ENCODE results near the gene NXNL1. TPM values are rescaled to one million over a fixed set of nuclear protein-coding genes. Genes with fewer than 3 reads are reported as not detected.
"Not testable (repeated sequence)": the region's sequence is repeated elsewhere in the genome, so short reads cannot be mapped to it uniquely, and the experiment has no call there.

The NXNL1 gene
- total and polyA plus RNA-seq, 2 donors: not detected

- Histone ChIP-seq H3K4me1 (ENCODE audit: control insufficient read depth in 2 of 2, insufficient read depth in 2 of 2, low read length in 2 of 2) (peaks cover 0 to 48% of the 10 kb centered on the region in 2 donors), H3K9me3 (ENCODE audit: control insufficient read depth in 2 of 2, insufficient read depth in 1 of 2, low read length in 1 of 2) (no peaks in the 10 kb centered on the region), H3K4me3 (ENCODE audit: low read length in 2 of 2) (no peak overlapping the region), H3K36me3 (ENCODE audit: control insufficient read depth in 2 of 2, insufficient read depth in 2 of 2, low read length in 1 of 2) (peaks cover 4 to 6% of the 10 kb centered on the region in 2 donors), H3K27me3 (ENCODE audit: control insufficient read depth in 2 of 2, insufficient read depth in 1 of 2, low read length in 1 of 2) (no peaks in the 10 kb centered on the region), H3K27ac (ENCODE audit: low read depth in 1 of 2, low read length in 1 of 2) (peak overlapping the region in 1 of 2 donors; percentile 27)
- peak in 3 of 9 donors; percentile 33 to 61 (median 44) for DNase-seq (ENCODE audit: low read depth in 6 of 9, low spot score in 9 of 9)
- WGBS: 53% methylated on average over 21 of the region's 21 CpGs
Measured at GRCh38 chr19:17499648-17500446, 39.1 kb upstream of the NXNL1 start.

GRCh38 chr19:17499025-17499424 is 38.3 kb upstream of the NXNL1 start:
- not testable (repeated sequence) for H3K27me3 ChIP-seq (ENCODE audit: control insufficient read depth in 2 of 2, insufficient read depth in 1 of 2, low read length in 1 of 2); DNase-seq (ENCODE audit: low read depth in 6 of 9, low spot score in 9 of 9); H3K36me3 ChIP-seq (ENCODE audit: control insufficient read depth in 2 of 2, insufficient read depth in 2 of 2, low read length in 1 of 2); H3K9me3 ChIP-seq (ENCODE audit: control insufficient read depth in 2 of 2, insufficient read depth in 1 of 2, low read length in 1 of 2); H3K4me3 ChIP-seq (ENCODE audit: low read length in 2 of 2)
- WGBS: 86% methylated on average over 12 of the region's 12 CpGs
- peak overlapping the region in 1 of 2 donors; percentile 53 for H3K27ac ChIP-seq (ENCODE audit: low read depth in 1 of 2, low read length in 1 of 2)
- peaks cover 0 to 48% of the 10 kb centered on the region in 2 donors for H3K4me1 ChIP-seq (ENCODE audit: control insufficient read depth in 2 of 2, insufficient read depth in 2 of 2, low read length in 2 of 2)

DNA sequence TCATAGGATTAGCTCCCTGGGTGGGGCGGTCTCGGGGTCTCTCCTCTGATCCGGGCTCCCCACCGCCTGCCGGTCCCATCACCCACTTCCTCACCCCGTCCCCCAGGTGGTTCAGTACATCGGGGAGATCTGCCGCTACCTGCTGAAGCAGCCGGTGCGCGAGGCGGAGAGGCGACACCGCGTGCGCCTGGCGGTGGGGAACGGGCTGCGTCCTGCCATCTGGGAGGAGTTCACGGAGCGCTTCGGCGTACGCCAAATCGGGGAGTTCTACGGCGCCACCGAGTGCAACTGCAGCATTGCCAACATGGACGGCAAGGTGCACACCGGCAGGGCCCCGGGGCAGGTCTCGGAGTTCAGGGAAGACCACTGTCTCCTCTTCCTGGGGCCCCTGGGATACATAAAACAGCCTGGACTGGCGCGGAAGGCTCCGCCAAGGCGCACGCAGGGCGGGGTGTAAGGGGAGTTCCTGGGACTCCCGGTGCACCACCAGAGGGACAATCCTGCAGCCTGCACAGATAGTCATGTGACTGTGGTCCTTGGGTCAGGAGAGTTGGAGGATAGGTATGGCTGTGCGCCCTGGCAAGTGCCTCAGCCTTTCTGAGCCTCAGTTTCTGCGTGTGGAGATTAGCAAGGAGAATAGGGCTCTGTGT is 36.5 kb upstream of the NXNL1 start:
- Histone ChIP-seq H3K4me3 (ENCODE audit: low read length in 2 of 2) (no peak overlapping the region), H3K4me1 (ENCODE audit: control insufficient read depth in 2 of 2, insufficient read depth in 2 of 2, low read length in 2 of 2) (peaks cover 0 to 48% of the 10 kb centered on the region in 2 donors), H3K9me3 (ENCODE audit: control insufficient read depth in 2 of 2, insufficient read depth in 1 of 2, low read length in 1 of 2) (no peaks in the 10 kb centered on the region), H3K27ac (ENCODE audit: low read depth in 1 of 2, low read length in 1 of 2) (no peak overlapping the region), H3K27me3 (ENCODE audit: control insufficient read depth in 2 of 2, insufficient read depth in 1 of 2, low read length in 1 of 2) (no peaks in the 10 kb centered on the region), H3K36me3 (ENCODE audit: control insufficient read depth in 2 of 2, insufficient read depth in 2 of 2, low read length in 1 of 2) (peaks cover 4 to 6% of the 10 kb centered on the region in 2 donors)
- WGBS: 95% methylated on average over 41 of the region's 41 CpGs
- DNase-seq (ENCODE audit: low read depth in 6 of 9, low spot score in 9 of 9): no peak

- WGBS: 22% methylated on average over 14 of the region's 14 CpGs
- Histone ChIP-seq H3K27ac (ENCODE audit: low read depth in 1 of 2, low read length in 1 of 2) (no peak overlapping the region), H3K36me3 (ENCODE audit: control insufficient read depth in 2 of 2, insufficient read depth in 2 of 2, low read length in 1 of 2) (peaks cover 4 to 6% of the 10 kb centered on the region in 2 donors), H3K9me3 (ENCODE audit: control insufficient read depth in 2 of 2, insufficient read depth in 1 of 2, low read length in 1 of 2) (no peaks in the 10 kb centered on the region), H3K4me1 (ENCODE audit: control insufficient read depth in 2 of 2, insufficient read depth in 2 of 2, low read length in 2 of 2) (peaks cover 0 to 48% of the 10 kb centered on the region in 2 donors), H3K27me3 (ENCODE audit: control insufficient read depth in 2 of 2, insufficient read depth in 1 of 2, low read length in 1 of 2) (no peaks in the 10 kb centered on the region), H3K4me3 (ENCODE audit: low read length in 2 of 2) (no peak overlapping the region)
- DNase-seq (ENCODE audit: low read depth in 6 of 9, low spot score in 9 of 9): peak; percentile 52 to 89 (median 79)
Measured at GRCh38 chr19:17496337-17496997, 35.7 kb upstream of the NXNL1 start.

DNA sequence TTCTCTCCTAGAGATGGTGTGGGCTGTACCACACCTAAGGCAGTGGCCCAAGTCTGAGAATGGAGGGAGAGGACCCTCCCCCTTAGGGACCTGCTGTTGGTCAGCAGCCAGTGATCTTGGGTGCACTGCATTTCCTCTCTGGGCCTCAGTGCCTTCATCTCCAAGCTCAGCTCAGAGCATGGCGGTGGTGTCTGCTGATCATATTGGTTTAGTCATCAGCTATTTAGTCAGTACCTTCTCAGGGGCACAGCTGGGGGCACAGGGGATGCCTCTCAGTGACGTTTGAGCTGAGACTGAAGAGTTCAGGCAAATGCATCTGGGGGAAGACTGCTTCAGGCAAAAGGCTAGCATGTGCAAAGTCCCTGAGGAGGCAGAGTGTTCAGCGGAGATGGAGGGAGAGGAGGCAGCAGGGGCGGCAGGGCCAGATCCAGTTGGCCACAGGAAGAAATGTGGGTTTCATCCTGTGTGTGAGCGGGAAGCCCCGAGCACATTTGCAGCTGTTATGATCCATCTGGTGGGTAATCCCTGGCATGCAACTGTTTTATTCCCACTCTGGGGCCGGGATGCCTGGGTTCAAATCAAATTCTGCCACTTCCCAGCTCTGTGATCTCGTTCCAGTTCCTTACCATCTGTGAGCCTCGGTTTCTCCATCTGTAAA is 35.0 kb upstream of the NXNL1 start:
- H3K9me3 ChIP-seq (ENCODE audit: control insufficient read depth in 2 of 2, insufficient read depth in 1 of 2, low read length in 1 of 2): no peaks in the 10 kb centered on the region
- H3K4me3 ChIP-seq (ENCODE audit: low read length in 2 of 2): no peak overlapping the region
- no peak for DNase-seq (ENCODE audit: low read depth in 6 of 9, low spot score in 9 of 9)
- no peak overlapping the region for H3K27ac ChIP-seq (ENCODE audit: low read depth in 1 of 2, low read length in 1 of 2)
- H3K36me3 ChIP-seq (ENCODE audit: control insufficient read depth in 2 of 2, insufficient read depth in 2 of 2, low read length in 1 of 2): peaks cover under 1 to 4% of the 10 kb centered on the region in 2 donors
- H3K27me3 ChIP-seq (ENCODE audit: control insufficient read depth in 2 of 2, insufficient read depth in 1 of 2, low read length in 1 of 2): no peaks in the 10 kb centered on the region
- peaks cover 0 to 48% of the 10 kb centered on the region in 2 donors for H3K4me1 ChIP-seq (ENCODE audit: control insufficient read depth in 2 of 2, insufficient read depth in 2 of 2, low read length in 2 of 2)
- 76% methylated on average over 9 of the region's 9 CpGs for WGBS

DNA sequence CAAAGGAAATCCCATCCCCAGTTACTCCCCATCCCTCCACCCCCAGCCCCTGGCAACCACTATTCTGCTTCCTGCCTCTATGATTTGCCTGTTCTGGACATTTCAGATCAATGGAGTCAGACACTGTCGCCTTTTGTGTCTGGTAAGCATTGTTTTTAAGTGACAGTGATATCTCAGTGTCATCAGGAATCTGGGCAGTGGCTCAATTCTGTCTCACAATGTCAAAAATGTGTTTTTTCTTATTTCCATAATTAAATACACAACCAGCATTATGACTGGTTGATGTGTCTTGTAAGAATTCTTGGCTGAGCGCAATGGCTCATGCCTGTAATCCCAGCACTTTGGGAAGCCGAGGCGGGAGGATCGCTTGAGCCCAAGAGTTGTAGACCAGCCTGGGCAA is 30.6 kb upstream of the NXNL1 start:
- no peaks in the 10 kb centered on the region for H3K27me3 ChIP-seq (ENCODE audit: control insufficient read depth in 2 of 2, insufficient read depth in 1 of 2, low read length in 1 of 2)
- H3K27ac ChIP-seq (ENCODE audit: low read depth in 1 of 2, low read length in 1 of 2): no peak overlapping the region
- no peak for DNase-seq (ENCODE audit: low read depth in 6 of 9, low spot score in 9 of 9)
- WGBS: 96% methylated on average over 5 of the region's 5 CpGs
- no peaks in the 10 kb centered on the region for H3K36me3 ChIP-seq (ENCODE audit: control insufficient read depth in 2 of 2, insufficient read depth in 2 of 2, low read length in 1 of 2)
- no peaks in the 10 kb centered on the region for H3K9me3 ChIP-seq (ENCODE audit: control insufficient read depth in 2 of 2, insufficient read depth in 1 of 2, low read length in 1 of 2)
- no peak overlapping the region for H3K4me3 ChIP-seq (ENCODE audit: low read length in 2 of 2)
- peaks cover 6 to 31% of the 10 kb centered on the region in 2 donors for H3K4me1 ChIP-seq (ENCODE audit: control insufficient read depth in 2 of 2, insufficient read depth in 2 of 2, low read length in 2 of 2)

- peaks cover 6 to 26% of the 10 kb centered on the region in 2 donors for H3K4me1 ChIP-seq (ENCODE audit: control insufficient read depth in 2 of 2, insufficient read depth in 2 of 2, low read length in 2 of 2)
- DNase-seq (ENCODE audit: low read depth in 6 of 9, low spot score in 9 of 9): peak in 2 of 9 donors; percentile 32 to 58
- H3K27ac ChIP-seq (ENCODE audit: low read depth in 1 of 2, low read length in 1 of 2): no peak overlapping the region
- no peak overlapping the region for H3K4me3 ChIP-seq (ENCODE audit: low read length in 2 of 2)
- no peaks in the 10 kb centered on the region for H3K27me3 ChIP-seq (ENCODE audit: control insufficient read depth in 2 of 2, insufficient read depth in 1 of 2, low read length in 1 of 2)
- WGBS: 41% methylated on average over 4 of the region's 4 CpGs
- H3K36me3 ChIP-seq (ENCODE audit: control insufficient read depth in 2 of 2, insufficient read depth in 2 of 2, low read length in 1 of 2): no peaks in the 10 kb centered on the region
- H3K9me3 ChIP-seq (ENCODE audit: control insufficient read depth in 2 of 2, insufficient read depth in 1 of 2, low read length in 1 of 2): no peaks in the 10 kb centered on the region
Measured at GRCh38 chr19:17490411-17490810, 29.7 kb upstream of the NXNL1 start.

GRCh38 chr19:17489392-17490030 is 28.8 kb upstream of the NXNL1 start:
- Histone ChIP-seq H3K36me3 (ENCODE audit: control insufficient read depth in 2 of 2, insufficient read depth in 2 of 2, low read length in 1 of 2) (no peaks in the 10 kb centered on the region), H3K4me1 (ENCODE audit: control insufficient read depth in 2 of 2, insufficient read depth in 2 of 2, low read length in 2 of 2) (peaks cover 6 to 26% of the 10 kb centered on the region in 2 donors), H3K27ac (ENCODE audit: low read depth in 1 of 2, low read length in 1 of 2) (peak overlapping the region; percentile 32 to 54), H3K9me3 (ENCODE audit: control insufficient read depth in 2 of 2, insufficient read depth in 1 of 2, low read length in 1 of 2) (no peaks in the 10 kb centered on the region), H3K27me3 (ENCODE audit: control insufficient read depth in 2 of 2, insufficient read depth in 1 of 2, low read length in 1 of 2) (no peaks in the 10 kb centered on the region), H3K4me3 (ENCODE audit: low read length in 2 of 2) (no peak overlapping the region)
- WGBS: 69% methylated on average over 9 of the region's 9 CpGs
- DNase-seq (ENCODE audit: low read depth in 6 of 9, low spot score in 9 of 9): no peak
